Measurements from ENCODE around the gene C3AR1. TPM values are rescaled to one million over a fixed set of nuclear protein-coding genes. Genes with fewer than 3 reads are reported as not detected.

C3AR1 gene
- total and polyA plus RNA-seq, 7 donors: 6.6 to 27.3 (median 10.0) TPM

DNA sequence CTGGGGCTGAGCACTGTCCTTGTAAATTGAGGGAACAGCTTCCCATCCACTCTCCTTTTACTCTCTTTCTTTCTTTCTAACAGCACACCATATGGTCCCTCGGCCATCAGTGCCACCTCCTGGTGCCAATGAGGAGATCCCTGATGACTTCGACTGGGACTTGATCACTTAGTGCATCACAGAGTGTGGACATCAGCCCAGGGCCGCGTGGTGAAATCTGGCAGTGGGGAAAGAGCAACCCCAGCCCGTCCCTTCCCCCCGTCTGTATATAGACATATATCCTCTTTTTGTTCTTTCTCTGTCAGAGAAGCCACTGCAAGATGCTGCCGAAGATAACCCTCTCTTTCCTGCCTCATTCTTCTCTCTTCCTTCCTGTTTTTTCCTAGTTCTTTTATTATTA is 13.5 kb downstream of the C3AR1 start:
- Histone ChIP-seq H3K9me3 (no peaks in the 10 kb centered on the region), H3K4me3 (no peak overlapping the region), H3K27ac (no peak overlapping the region), H3K36me3 (peaks cover 27 to 83% (median 53%) of the 10 kb centered on the region in 4 donors), H3K4me1 (no peaks in the 10 kb centered on the region), H3K27me3 (no peaks in the 10 kb centered on the region)
- TF ChIP-seq POLR2A (IDR thresholded peaks at IDR 0.05) (no peak), EP300 (IDR thresholded peaks at IDR 0.05) (no peak), POLR2AphosphoS5 (IDR thresholded peaks at IDR 0.05) (no peak)
- TF ChIP-seq, protein P1, sequence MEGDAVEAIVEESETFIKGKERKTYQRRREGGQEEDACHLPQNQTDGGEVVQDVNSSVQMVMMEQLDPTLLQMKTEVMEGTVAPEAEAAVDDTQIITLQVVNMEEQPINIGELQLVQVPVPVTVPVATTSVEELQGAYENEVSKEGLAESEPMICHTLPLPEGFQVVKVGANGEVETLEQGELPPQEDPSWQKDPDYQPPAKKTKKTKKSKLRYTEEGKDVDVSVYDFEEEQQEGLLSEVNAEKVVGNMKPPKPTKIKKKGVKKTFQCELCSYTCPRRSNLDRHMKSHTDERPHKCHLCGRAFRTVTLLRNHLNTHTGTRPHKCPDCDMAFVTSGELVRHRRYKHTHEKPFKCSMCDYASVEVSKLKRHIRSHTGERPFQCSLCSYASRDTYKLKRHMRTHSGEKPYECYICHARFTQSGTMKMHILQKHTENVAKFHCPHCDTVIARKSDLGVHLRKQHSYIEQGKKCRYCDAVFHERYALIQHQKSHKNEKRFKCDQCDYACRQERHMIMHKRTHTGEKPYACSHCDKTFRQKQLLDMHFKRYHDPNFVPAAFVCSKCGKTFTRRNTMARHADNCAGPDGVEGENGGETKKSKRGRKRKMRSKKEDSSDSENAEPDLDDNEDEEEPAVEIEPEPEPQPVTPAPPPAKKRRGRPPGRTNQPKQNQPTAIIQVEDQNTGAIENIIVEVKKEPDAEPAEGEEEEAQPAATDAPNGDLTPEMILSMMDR (IDR thresholded peaks at IDR 0.05): no peak
- WGBS, 2 donors: 82 to 96% methylated on average over 7 of the region's 7 CpGs
- intact Hi-C loops (cut with DNase I): no loop called here
- DNase-seq: no peak

DNA sequence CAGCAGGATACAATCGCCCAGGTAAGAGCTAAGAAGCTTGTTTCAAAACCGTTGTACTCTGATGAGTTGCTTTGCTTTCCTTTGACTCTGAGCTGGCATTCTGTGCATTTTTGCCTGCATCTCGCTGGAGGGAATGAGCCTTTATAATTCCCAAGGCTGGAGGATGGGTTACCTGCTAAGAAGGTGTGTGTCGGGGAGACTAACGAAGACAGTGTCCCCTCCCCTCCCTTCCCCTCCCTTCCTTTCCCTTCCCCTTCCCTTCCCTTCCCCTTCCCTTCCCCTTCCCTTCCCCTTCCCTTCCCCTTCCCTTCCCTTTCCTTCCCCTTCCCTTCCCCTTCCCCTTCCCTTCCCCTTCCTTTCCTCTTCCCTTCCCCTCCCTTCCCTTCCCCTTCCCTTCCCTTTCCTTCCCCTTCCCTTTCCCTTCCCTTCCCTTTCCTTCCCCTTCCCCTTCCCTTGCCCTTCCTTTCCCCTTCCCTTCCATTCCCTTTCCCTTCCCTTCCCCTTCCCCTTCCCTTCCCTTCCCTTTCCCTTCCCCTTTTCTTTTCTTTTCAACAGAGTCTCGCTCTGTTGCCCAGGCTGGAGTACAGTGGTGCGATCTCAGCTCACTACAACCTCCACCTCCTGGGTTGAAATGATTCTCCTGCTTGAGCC is 15.4 kb downstream of the C3AR1 start:
- no peaks in the 10 kb centered on the region for H3K27me3 ChIP-seq
- H3K4me1 ChIP-seq: peaks cover 0 to 6% (median 0%) of the 10 kb centered on the region in 4 donors
- H3K4me3 ChIP-seq: no peak overlapping the region
- intact Hi-C loops (cut with DNase I): no loop called here
- DNase-seq: no peak
- H3K9me3 ChIP-seq: no peaks in the 10 kb centered on the region
- 90 to 91% methylated on average over 7 of the region's 7 CpGs for WGBS, 2 donors
- peaks cover 30 to 99% (median 59%) of the 10 kb centered on the region in 4 donors for H3K36me3 ChIP-seq
- no peak overlapping the region for H3K27ac ChIP-seq
- TF ChIP-seq POLR2AphosphoS5 (IDR thresholded peaks at IDR 0.05) (no peak), POLR2A (IDR thresholded peaks at IDR 0.05) (no peak), EP300 (IDR thresholded peaks at IDR 0.05) (no peak)
- TF ChIP-seq, protein P1 (IDR thresholded peaks at IDR 0.05): no peak

DNA sequence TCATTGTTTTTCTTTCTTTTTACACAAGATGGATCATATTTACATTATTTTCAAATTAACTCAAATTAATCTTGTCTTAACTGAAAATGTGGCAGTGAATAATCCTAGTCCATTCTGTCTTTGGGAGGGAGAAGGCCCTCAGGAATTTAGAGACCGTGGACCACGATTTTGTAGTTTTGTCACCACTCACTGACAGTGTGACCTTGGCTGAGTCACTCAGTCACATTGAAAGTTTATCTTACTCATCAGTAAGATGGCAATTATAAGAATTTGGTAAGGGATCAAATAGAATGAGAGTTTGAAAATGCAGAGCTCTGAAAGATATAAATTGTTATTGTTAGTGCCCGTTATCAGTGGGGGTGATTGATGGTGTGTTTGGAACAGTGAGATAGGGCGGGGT is 17.3 kb downstream of the C3AR1 start:
- intact Hi-C loops (cut with DNase I): loop anchor here (5.0 kb wide), 1 partner anchor 33 kb away; the partner anchor contains the start of gene NECAP1
- WGBS, 2 donors: 87 to 89% methylated on average over 4 of the region's 4 CpGs
- DNase-seq: no peak
- H3K4me1 ChIP-seq: peaks cover 0 to 6% (median 0%) of the 10 kb centered on the region in 4 donors
- H3K27me3 ChIP-seq: no peaks in the 10 kb centered on the region
- no peak overlapping the region for H3K4me3 ChIP-seq
- peaks cover 32 to 99% (median 70%) of the 10 kb centered on the region in 4 donors for H3K36me3 ChIP-seq
- H3K9me3 ChIP-seq: no peaks in the 10 kb centered on the region
- H3K27ac ChIP-seq: no peak overlapping the region
- TF ChIP-seq EP300 (IDR thresholded peaks at IDR 0.05): no peak
- no peak for TF ChIP-seq POLR2AphosphoS5 (IDR thresholded peaks at IDR 0.05)
- TF ChIP-seq, protein P1 (IDR thresholded peaks at IDR 0.05): no peak
- no peak for TF ChIP-seq POLR2A (IDR thresholded peaks at IDR 0.05)

DNA sequence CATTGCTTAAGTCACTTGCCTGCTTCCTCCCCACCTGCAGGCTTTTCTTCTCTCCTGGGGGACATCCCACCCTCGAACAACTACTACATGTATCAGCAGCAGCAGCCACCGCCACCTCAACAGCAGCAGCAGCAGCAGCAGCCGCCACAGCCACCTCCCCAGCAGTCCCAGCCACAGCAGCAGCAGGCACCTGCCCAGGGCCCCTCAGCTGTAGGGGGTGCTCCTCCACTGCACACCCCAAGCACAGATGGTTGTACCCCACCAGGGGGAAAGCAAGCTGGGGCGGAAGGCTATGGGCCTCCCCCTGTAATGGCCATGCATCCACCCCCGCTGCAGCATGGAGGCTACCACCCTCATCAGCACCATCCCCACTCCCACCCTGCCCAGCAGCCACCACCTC is 18.3 kb downstream of the C3AR1 start:
- 96% methylated on average over 5 of the region's 5 CpGs for WGBS, 2 donors
- Histone ChIP-seq H3K9me3 (no peaks in the 10 kb centered on the region), H3K36me3 (peaks cover 32 to 97% (median 77%) of the 10 kb centered on the region in 4 donors), H3K4me3 (no peak overlapping the region), H3K27ac (no peak overlapping the region), H3K4me1 (peaks cover 0 to 6% (median 0%) of the 10 kb centered on the region in 4 donors), H3K27me3 (no peaks in the 10 kb centered on the region)
- DNase-seq: no peak
- intact Hi-C loops (cut with DNase I): loop anchor here (5.0 kb wide), 1 partner anchor 34 kb away; the partner anchor contains the start of gene NECAP1
- TF ChIP-seq EP300 (IDR thresholded peaks at IDR 0.05) (no peak), POLR2A (IDR thresholded peaks at IDR 0.05) (no peak), POLR2AphosphoS5 (IDR thresholded peaks at IDR 0.05) (no peak)
- TF ChIP-seq, protein P1 (IDR thresholded peaks at IDR 0.05): no peak
